NCI-H128 (cell line): ENCODE results near the gene ZNF467.

Source experiments
- DNase-seq: peaks from one replicate; lab custom pipeline; 2025; ENCODE audit not compliant: unreplicated experiment; lab: John Stamatoyannopoulos, UW

ZNF467 gene

GRCh38 chr7:149729586-149729982 lies 43.8 kb downstream of the ZNF467 start:
- no peak for DNase-seq

DNA sequence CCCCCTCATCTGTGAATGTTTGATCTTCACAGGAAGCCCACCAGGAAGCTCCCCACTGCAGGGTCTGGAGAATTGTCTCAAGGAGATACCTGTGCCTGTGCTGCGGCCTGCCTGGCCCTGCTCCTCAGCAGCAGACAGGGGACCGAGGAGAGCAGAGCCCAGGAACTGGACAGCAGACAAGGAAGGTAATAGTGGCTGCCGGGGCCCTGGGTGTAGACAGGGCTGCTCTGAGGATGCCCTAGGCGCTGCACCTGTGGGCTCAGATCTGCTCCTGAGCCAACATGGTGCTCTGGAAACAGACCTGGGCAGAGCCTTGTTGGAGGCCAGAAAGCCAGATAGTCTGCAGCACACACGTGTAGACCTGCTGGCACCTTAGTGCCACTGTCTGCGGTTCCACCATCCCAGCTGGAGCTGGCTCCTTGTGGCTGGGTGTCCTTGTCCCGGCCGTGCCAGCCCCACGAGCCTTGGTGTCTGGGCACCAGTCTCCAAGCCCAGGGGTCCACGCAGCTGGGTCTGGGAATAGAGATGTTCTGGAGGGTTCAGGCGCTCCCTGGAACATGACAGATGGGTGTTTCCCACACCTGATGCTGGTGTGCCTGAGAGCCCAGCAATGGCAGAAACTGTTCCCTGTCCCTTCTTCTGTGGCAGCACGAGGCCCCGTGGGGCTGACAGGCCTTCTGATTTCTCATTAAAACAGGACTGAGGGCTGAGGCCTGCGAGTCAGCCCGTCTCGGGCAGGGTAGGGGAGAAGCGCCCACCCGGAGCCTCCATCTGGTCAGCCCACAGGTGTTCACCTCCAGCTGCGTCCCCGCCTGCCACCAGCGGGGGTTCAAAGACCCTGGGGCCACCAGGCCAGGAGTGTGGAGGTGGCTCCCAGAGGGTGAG lies 44.7 kb downstream of the ZNF467 start:
- no peak for DNase-seq

- DNase-seq = no peak
These were observed 45.4 kb downstream of the ZNF467 start for GRCh38 chr7:149727899-149728476.

- no peak for DNase-seq
These were observed 46.1 kb downstream of the ZNF467 start for GRCh38 chr7:149727053-149727898.

DNA sequence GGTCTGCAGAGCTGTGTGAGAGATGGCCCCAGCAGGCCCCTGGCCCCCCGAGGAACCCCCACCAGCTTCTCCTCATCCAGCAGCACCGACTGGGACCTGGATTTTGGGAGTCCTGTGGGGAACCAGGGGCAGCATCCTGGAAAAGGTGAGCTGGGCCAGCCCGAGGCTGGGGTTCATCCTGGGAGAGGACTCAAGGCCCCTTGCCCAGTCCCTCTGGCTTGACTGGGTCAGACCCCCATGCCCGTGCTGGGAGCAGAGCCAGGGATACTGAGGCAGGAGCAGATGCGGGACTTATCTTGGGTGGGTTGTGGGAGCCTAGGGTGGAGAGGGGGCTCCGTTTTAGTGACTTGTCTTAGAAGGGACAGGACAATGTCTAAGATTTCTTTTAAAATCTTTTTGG lies 47.5 kb downstream of the ZNF467 start:
- no peak for DNase-seq

DNA sequence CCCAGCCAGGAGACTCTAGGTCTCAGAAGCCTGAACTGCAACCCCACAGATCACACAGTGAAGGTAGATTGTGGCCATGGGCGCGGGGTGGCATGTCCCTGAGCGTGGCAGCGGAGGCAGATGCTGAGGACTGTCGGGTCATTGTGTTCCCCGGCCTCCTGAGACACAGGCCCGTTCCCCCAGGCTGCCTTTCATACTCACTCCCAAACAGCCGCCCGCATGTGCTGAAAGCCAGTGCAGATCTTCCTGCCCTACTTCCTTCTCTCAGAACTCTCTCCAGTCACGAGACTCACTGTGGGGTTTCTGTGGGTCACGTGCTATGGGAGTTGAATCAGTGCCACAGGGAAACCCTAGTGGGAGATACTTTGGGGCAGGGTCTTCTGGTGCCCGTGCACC lies 48.0 kb downstream of the ZNF467 start:
- no peak for DNase-seq

DNA sequence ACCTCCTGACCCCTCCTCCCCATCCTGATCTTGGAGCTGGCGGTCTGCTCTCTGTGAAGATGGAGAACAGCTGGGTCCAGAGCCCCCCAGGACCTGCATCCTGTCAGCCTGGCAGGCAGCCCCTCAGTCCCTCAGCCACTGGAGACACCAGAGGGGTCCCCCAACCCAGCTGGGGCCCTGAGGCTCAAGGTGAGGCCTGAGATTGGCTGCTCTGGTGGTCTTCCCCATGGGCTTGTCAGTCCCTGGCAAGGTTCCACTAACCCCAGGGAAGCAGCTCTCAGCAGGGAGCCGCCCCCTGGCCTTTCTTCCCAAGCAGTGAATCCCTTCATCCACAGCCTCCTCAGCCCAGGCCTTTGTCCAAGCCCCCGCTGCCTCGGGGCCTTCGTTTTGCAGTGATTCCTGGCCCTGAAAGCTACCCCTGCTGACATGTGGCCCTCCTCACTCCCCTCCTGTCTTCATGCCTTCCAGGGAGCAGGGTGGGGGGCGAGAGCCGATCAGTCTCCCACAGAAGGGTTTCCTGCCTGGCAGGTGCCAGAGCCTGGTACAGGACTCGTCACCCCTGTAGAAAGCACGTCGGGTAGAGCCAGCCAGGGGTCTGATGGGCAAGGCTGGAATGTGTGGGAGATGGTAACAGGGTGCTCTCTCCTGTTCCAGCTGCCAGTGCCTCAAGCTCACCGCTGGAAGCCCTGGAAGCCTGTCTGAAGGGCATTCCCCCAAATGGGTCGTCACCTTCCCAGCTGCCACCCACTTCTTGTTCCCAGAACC lies 48.5 kb downstream of the ZNF467 start:
- no peak for DNase-seq

DNA sequence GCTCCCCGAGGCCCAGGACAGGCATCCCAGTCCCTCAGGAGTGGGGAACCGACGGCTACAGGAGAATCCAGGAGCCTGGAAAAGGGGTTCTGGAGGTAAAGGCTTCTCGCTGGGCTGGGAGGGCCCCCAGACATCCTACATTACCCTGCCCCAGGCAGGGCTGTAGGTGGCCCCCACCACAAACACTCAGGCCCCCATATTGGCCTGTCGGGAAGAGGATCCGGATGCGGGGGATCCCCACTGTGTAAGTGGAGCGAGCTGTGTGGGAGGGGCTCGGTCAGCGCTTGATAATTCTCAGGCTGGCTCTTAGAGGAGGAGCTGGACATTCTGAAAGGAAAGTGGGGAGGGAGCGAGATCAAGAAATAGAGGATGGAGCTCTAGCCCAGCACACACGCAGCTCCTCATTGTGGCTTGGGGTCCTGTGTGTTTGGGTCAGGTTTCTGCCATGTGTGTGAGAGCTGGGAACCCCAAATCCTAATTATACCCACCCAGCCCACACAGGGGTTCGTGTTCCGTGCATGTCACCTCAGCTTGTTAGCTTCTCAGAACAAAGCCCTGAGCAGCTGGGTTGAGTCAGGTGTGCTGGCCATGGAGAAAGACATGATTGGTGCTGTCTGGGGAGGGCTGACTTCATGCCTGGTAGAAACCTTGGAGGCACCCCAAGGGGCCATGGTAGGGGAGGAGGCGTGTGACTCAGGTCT lies 49.4 kb downstream of the ZNF467 start:
- DNase-seq = no peak

GRCh38 chr7:149723082-149723767 lies 50.2 kb downstream of the ZNF467 start:
- DNase-seq = no peak

- no peak for DNase-seq
These were observed 50.9 kb downstream of the ZNF467 start for GRCh38 chr7:149722356-149722957.

DNA sequence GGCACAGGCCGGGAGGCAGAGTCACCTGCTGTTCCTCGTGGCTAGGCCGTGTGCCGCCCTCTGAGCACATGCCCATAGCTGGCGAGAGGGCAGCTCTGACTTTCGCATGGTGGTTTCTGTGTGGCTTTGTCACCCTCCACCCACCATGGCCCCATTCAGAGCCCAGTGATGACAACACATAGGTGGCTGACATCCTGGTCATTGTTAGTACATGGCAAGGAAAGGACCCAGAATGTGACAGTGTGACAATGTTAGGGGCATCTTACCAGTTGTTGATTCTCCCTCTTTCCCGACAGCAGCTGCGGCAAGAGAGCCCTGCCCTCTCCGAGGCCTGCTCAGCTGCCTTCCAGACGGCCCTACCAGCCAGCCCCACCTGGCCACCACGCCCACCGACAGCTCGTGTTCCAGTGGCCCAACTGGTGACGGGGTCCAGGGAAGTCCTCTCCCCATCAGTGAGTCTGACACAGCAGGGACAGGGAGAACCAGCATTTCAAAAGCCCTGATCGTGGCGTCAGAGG lies 52.2 kb downstream of the ZNF467 start:
- no peak for DNase-seq

GRCh38 chr7:149720372-149721083 lies 52.9 kb downstream of the ZNF467 start:
- no peak for DNase-seq

DNA sequence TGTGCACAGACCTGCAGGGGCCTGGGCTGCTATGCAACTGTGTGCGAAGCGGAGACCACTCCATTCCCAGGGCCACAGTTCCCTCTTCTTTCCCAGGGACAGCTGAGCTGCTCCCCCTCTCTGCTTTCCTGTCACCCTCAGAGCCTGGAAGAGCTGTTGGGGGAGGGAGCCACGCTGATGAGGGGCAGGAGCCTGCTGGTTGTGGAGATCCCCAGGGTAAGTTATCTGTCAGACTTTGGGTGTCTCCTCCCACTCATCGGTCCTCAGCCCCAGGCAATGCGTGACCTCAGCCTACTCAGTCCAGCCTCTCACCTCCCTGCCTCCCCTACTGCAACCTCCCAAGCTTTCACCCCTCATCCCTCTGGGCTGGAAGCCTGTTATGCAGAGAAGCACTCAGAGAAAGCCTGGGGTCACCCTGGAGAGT lies 53.5 kb downstream of the ZNF467 start:
- no peak for DNase-seq

GRCh38 chr7:149719050-149719899 lies 54.1 kb downstream of the ZNF467 start:
- no peak for DNase-seq

DNA sequence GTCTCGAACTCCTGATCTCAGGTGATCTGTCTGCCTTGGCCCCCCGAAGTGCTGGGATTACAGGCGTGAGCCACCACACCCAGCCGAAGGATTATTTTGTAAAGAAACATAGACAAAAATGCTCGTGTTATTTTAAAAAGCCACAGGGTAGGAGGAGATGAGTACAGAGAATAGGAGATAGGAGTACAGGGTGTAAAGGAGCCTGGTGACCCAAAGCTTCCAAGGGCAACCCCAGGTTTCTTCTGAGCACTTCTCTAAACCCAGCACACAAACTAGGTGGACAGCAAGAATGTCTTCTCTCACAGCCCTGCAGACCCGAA lies 54.7 kb downstream of the ZNF467 start:
- no peak for DNase-seq

DNA sequence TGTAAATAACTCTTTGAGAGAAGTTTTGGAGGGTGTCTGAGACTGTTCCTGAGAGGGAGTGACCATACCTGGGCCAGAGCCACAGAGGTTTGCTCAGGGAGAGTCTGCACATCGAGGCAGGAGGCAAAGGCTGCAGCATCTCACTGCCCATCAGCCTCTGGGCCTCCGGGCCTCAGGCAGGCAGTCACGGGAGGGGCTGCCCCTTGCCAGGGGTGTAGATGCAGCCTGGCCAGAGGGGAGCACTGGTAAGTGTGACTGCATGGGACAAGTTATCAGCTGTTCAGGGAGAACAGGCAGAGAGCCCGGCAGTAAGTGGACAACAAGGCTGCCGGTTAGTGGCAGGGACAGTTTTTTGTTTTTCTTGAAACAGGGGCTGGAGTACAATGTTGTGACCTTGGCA lies 55.9 kb downstream of the ZNF467 start:
- DNase-seq = no peak

DNA sequence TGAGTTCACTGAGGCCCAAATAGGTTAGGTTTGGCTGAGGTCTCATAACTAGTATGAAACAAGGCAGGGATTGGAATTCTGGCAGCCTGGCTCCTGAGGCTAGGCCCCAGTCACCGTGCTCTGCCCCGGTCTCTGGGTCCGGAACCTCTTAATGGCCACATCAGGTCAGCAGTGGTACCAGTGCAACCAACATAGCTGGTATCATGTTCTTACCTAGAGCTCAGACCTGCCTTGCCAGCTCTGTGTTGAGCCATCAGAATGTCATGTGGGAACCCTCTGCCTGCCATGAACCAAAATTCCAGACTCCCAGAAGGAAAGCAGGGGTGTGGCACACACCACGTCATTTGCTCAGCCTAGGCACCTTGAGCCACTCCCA lies 56.5 kb downstream of the ZNF467 start:
- DNase-seq = no peak
